Prostate gland (tissue), 2 donors: Measurements from ENCODE around the gene SIAE. TPM values are rescaled to one million over a fixed set of nuclear protein-coding genes. Genes with fewer than 3 reads are reported as not detected.

Experiments used
- DNase-seq: peaks from one replicate; pipeline ENCODE4 v3.0.0-alpha.2; 2019; ENCODE audit warnings: low spot score
- H3K27ac ChIP-seq, 2 donors: fragments of 200-600 bp; sonication (generic); 2 replicates each; pipeline ENCODE4 v1.5.1; 2017 to 2019
- H3K27me3 ChIP-seq: fragments of 200-600 bp; sonication (generic); replicated peaks from 2 replicates; pipeline ENCODE4 v1.5.1; 2019; ENCODE audit not compliant: insufficient read depth
- H3K36me3 ChIP-seq, 2 donors: fragments of 200-600 bp; sonication (generic); 1 replicate in 1 of 2; 2 replicates in 1 of 2; pipeline versions ENCODE4 v1.5.1 to v1.8.1; 2017 to 2019
- H3K4me1 ChIP-seq: fragments of 200-600 bp; sonication (generic); replicated peaks from 2 replicates; pipeline ENCODE4 v1.5.1; 2019
- H3K4me3 ChIP-seq, 2 donors: fragments of 200-600 bp; sonication (generic); 2 replicates each; pipeline ENCODE4 v1.5.1; 2017 to 2019
- H3K9me3 ChIP-seq: fragments of 200-600 bp; sonication (generic); 2 replicates; pipeline ENCODE4 v1.5.1; 2017
- CTCF ChIP-seq, 4 experiments: fragments of 200-600 bp in 2 of 4; fragments of 450-650 bp in 2 of 4; sonication (generic) in 2 of 4; IDR thresholded peaks; 1 replicate in 3 of 4; 2 replicates in 1 of 4; pipeline ENCODE4 v1.5.1; 2016 to 2019; ENCODE audit warnings: antibody characterized with exemption in 4 of 4, mild to moderate bottlenecking in 2 of 4, moderate library complexity in 2 of 4
- POLR2A ChIP-seq: fragments of 450-650 bp; IDR thresholded peaks from one replicate; pipeline ENCODE4 v1.6.1; 2016; ENCODE audit warnings: antibody characterized with exemption, mild to moderate bottlenecking
- POLR2AphosphoS5 ChIP-seq: sonication (generic); formaldehyde crosslinking; IDR thresholded peaks from one replicate; pipeline ENCODE4 v1.6.1; 2017; ENCODE audit warnings: antibody characterized with exemption
- WGBS: methylation state at CpG from one replicate; pipeline ENCODE4 v1.1.5; 2018; 5-methylcytosine and 5-hydroxymethylcytosine counted together
- intact Hi-C: fragments of 100-400 bp; cut with DNase I; formaldehyde crosslinking; loops from one replicate; pipeline ENCODE4 v1.14.2; 2022
- small RNA-seq, 2 donors: library from RNA; depleted of rRNA; stranded (forward); fragments of <200 nt; gene quantifications; one replicate each; pipeline ENCODE3, GENCODE V24; 2016
- total RNA-seq, 2 donors: library from RNA; depleted of rRNA; stranded (reverse); fragments of >200 nt; gene quantifications; one replicate each; pipeline ENCODE4 v1.1.0, GENCODE V29; 2016

Gene SIAE
- total RNA-seq, 2 donors from 2014 or later = 20.4 to 30.1 TPM

- Histone ChIP-seq H3K4me3 (no peak overlapping the region), H3K9me3 (no peaks in the 10 kb centered on the region), H3K4me1 (no peaks in the 10 kb centered on the region), H3K27me3 (peaks cover 2% of the 10 kb centered on the region), H3K27ac (no peak overlapping the region), H3K36me3 (no peaks in the 10 kb centered on the region)
- WGBS = 65% methylated on average over 2 of the region's 2 CpGs
- intact Hi-C loops = loop anchor here (10.0 kb wide), 1 partner anchor 517 kb away; no protein-coding TSS in a partner anchor
- no peak for TF ChIP-seq CTCF (IDR thresholded peaks at IDR 0.05)
- TF ChIP-seq POLR2AphosphoS5 = no peak
- TF ChIP-seq POLR2A = no peak
- no peak for DNase-seq
Observed at GRCh38 chr11:124591430-124591829, 82.1 kb downstream of the SIAE start.

DNA sequence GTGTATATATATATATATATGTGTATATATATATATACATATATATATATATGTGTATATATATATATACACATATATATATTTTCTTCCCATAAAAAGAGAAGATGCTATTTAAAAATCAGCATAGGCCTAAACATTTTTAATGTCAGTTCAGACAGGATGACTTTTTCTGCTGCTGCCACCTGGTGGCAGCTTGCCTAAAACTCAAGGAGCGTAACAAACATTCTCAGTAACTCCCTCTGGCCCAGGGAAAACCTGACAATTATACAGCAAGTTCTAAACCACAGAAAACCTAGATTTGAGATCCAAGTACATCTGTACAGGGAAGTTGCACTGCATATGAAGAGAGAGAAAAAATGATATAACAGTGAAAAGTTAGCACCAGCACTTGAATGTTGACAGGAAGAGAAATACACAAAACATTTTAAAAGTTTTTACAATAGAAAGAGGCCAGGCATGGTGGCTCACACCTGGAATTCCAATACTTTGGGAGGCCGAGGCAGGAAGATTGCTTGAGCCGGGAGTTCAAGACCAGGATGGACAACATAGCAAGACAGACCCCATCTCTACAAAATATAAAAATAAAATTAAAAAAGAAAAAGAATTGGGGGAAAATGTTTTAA lies 87.2 kb downstream of the SIAE start:
- Histone ChIP-seq H3K4me3 (no peak overlapping the region), H3K4me1 (no peaks in the 10 kb centered on the region), H3K9me3 (no peaks in the 10 kb centered on the region), H3K36me3 (no peaks in the 10 kb centered on the region), H3K27me3 (no peaks in the 10 kb centered on the region), H3K27ac (no peak overlapping the region)
- intact Hi-C loops = no loop called here
- WGBS = 48% methylated on average over 3 of the region's 3 CpGs
- peak; percentile 30 to 52 (median 47) for TF ChIP-seq CTCF (IDR thresholded peaks at IDR 0.05)
- no peak for TF ChIP-seq POLR2A
- TF ChIP-seq POLR2AphosphoS5 = no peak
- peak; percentile 42 for DNase-seq

- Histone ChIP-seq H3K4me3 (no peak overlapping the region), H3K27ac (no peak overlapping the region), H3K27me3 (no peaks in the 10 kb centered on the region), H3K4me1 (no peaks in the 10 kb centered on the region), H3K9me3 (no peaks in the 10 kb centered on the region), H3K36me3 (no peaks in the 10 kb centered on the region)
- WGBS = 48% methylated on average over 4 of the region's 4 CpGs
- no peak for TF ChIP-seq POLR2AphosphoS5
- no peak for TF ChIP-seq CTCF (IDR thresholded peaks at IDR 0.05)
- no peak for TF ChIP-seq POLR2A
- intact Hi-C loops = no loop called here
- no peak for DNase-seq
Observed at GRCh38 chr11:124584681-124585372, 88.7 kb downstream of the SIAE start.

DNA sequence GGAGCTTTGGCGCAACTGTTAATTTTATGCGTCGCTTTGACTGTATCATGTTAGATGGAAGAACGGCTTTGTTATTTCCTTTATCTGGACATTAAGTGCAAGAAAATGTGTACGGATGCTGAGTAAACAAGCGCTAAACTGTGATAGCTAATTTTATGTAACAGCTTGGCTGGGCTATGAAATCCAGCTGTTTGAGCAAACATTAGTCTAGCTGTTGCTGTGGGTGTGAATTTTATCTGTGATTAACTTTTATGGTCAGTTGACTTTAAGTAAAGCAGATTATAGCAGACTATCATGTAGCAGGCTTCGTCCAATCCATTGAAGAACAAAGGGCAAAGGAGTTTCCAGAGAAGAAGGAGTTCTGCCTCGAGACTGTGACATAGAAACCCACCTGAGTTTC lies 89.8 kb downstream of the SIAE start:
- Histone ChIP-seq H3K36me3 (no peaks in the 10 kb centered on the region), H3K27ac (no peak overlapping the region), H3K4me3 (no peak overlapping the region), H3K27me3 (no peaks in the 10 kb centered on the region), H3K9me3 (no peaks in the 10 kb centered on the region), H3K4me1 (no peaks in the 10 kb centered on the region)
- TF ChIP-seq POLR2A (no peak), POLR2AphosphoS5 (no peak), CTCF (IDR thresholded peaks at IDR 0.05) (no peak)
- intact Hi-C loops = no loop called here
- WGBS = 60% methylated on average over 8 of the region's 8 CpGs
- DNase-seq = no peak

Small RNA genes lying within 50 kb of the gene (small RNA-seq; reads per million reads assigned to genes)
- gene RNA5SP352 = 0 reads per million in 2 donors

Other genes with a start within 250 kb of the SIAE start
- gene OR8B4, start 248.9 kb downstream of the SIAE start, total RNA-seq = not detected
- not detected for gene OR8B8, start 228.0 kb downstream of the SIAE start, total RNA-seq
- gene OR8B12, start 130.1 kb downstream of the SIAE start, total RNA-seq = not detected
- not detected for gene OR8A1, start 103.7 kb downstream of the SIAE start, total RNA-seq
- gene PANX3, start 62.3 kb downstream of the SIAE start, total RNA-seq = not detected
- 10 to 100 TPM; 30.8 to 33.8 TPM for gene TBRG1, start 50.9 kb downstream of the SIAE start, total RNA-seq
- 10 to 100 TPM; 14.7 to 20.8 TPM for gene SPA17, start 165 bp upstream of the SIAE start, total RNA-seq
- gene NRGN, start 66.2 kb upstream of the SIAE start, total RNA-seq = 1 to 10 TPM; 1.2 to 1.8 TPM
- gene VSIG2, start 78.5 kb upstream of the SIAE start, total RNA-seq = 10 to 100 TPM; 28.2 to 38.6 TPM
- gene ESAM, start 88.6 kb upstream of the SIAE start, total RNA-seq = 10 to 100 TPM; 12.1 to 18.6 TPM
- 10 to 100 TPM; 12.3 to 22.9 TPM for gene MSANTD2, start 126.7 kb upstream of the SIAE start, total RNA-seq
- 10 to 100 TPM; 18.0 to 30.6 TPM for gene ROBO3, start 191.7 kb upstream of the SIAE start, total RNA-seq
- 10 to 100 TPM in 1 of 2 donors, 1 to 10 TPM in 1; 8.5 to 22.0 TPM for gene ROBO4, start 224.1 kb upstream of the SIAE start, total RNA-seq
- gene HEPN1, start 245.5 kb upstream of the SIAE start, total RNA-seq = not detected